HG02943 (cell line): Measurements from ENCODE around the gene ADGRD1.

Source experiments
- ATAC-seq: cut with Tn5 transposase; IDR thresholded peaks from one replicate; pipeline ENCODE4 v1.9.1; 2021; ENCODE audit warnings: mild to moderate bottlenecking, low read depth, moderate library complexity; ENCODE audit not compliant: unreplicated experiment

ADGRD1 gene

GRCh38 chr12:131050463-131051154 is 96.9 kb downstream of the ADGRD1 start:
- ATAC-seq: no peak

DNA sequence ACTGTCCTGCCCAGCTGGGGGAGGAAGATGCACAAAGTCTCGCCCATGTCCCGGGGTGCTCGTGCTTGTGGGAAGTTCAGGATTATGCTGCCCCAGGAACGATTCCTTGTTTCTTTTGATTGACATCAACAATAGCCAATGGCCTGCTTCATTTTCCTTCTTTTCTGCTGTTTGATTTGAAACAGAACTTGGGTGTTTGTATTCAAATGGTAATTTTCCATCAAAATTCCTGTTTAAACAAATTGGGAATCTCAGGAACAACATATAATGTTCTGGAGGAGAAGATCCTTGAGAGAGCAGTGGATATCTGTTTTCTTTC is 97.4 kb downstream of the ADGRD1 start:
- no peak for ATAC-seq

GRCh38 chr12:131052063-131052781 is 98.5 kb downstream of the ADGRD1 start:
- no peak for ATAC-seq

DNA sequence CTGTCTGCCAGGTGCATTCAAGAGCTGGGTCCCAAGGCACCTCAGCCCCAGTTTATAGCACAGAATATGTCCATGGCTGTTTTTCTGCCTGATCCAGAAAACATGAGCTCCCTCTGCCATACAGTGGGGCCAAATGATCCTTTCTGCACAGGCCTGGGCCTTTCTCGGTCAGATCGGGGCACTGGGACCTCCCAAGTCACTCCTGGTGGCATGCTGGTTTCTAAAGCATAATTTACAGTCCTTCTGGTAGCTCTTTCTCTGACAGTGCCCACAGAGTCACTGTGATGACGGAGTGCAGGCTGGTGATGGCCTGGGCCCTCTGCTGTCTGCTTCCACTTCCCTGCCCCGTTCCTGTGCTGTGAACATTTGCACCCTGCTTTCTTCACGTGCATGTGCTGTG is 99.2 kb downstream of the ADGRD1 start:
- ATAC-seq: no peak

GRCh38 chr12:131053567-131053966 is 99.9 kb downstream of the ADGRD1 start:
- no peak for ATAC-seq

GRCh38 chr12:131054345-131055092 is 100.8 kb downstream of the ADGRD1 start:
- ATAC-seq: no peak

DNA sequence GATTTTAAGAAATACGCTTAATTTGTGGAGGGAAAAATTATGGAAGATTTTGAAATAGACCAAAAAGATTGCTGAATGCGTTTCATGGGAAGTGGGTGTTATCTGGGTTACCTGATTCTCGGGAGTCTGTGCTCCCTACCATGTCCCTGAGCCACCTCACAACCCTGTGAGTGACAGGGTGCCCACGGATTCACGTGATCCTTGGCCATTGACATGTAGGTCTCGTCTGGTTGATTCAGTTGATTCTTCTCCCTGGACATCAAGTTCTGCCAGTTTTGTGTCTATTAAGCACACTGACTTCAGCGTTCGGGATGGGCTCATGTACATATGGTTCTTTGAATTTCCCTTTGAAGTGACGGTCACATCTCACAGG is 101.4 kb downstream of the ADGRD1 start:
- no peak for ATAC-seq

DNA sequence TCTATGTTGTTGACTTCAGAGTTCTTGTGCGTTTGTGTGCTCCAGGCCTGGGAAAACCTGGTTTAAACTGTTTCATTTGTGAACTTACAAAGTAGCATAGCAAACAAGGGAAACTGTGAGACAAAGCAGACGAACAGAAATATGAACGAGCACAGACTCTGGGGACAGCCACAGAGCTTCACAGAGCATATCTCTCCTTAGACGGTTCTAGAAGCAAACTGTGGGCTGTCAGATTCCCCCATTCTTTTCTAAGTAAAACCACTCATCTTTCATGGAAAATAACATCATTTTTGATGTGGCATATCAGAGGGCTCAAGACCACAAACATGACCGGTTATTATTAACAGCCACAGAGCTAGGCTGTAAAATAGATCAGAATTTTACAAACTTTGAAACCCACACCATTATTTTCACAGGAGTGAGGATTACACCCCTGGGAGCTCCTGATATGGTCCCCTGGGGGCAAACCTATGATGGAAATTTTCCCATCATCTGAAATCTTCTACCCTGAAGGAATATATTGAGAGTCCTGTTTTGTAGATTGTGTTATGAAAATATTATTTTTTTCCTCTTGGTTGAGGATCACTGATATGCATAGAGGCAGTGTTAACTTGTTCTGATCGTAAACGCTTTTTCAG is 102.0 kb downstream of the ADGRD1 start:
- ATAC-seq: no peak

- ATAC-seq: no peak
Observed at GRCh38 chr12:131056626-131057025, 102.9 kb downstream of the ADGRD1 start.

DNA sequence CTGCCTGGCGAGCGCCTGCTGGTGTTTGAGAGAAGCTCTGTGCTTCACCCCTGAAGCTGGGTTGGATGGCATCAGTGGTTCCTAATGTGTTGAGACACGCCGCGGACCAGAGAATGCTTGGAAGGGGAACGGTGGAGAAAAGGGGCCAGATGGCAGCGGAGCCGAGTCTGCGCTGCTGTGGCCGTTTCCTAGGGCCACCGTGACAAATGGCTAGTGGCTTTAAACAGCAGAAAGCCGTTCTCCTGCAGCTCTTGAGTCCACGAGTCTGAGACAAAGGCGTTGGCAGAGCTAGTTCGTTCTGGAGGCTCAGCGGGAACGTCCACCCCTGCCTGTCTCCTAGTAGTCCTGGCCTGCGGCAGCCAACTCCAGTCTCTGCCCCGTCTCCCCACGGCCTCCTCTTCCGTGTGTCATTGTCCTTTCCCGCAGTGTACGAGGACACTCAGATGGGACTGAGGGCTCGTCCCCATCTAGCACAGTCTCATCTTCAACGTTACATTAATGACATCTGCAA is 103.6 kb downstream of the ADGRD1 start:
- ATAC-seq: no peak

DNA sequence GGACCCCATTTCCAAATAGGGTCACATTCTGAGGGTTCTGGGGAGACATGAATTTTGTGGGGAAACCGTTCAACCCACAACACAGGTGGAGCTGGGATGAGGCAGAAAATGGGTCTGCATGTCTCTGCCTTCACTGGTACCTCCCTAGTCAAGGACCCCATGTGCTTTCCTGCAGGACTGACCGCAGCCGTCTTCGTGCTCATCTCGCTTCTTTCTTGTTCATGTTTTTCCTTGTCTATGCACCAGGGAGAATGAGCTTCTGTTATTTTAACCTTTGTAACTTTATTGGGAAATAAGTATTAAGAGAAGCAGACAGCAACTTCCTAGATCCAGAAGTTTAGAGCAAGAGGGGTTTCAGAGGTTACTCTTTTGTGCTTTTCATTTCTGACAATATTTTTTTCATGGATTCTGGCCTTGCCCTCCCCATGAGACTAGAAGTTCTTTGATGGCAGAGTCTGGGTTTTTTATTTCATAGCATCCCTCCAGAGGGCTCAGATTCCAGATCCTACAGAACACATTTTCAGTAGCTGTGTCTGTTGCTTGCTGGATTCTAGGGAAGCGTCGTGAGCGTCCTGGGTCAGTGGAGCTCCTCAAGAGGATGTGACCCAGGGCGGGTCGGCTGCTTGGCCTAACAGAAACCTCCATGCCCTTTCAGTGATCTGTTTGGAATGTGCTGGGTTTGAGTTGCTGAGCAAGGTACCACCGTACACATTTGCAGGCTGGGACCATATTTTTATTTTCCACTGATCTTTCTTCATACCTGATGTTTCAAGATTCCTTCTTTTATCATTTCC is 104.2 kb downstream of the ADGRD1 start:
- ATAC-seq: no peak

DNA sequence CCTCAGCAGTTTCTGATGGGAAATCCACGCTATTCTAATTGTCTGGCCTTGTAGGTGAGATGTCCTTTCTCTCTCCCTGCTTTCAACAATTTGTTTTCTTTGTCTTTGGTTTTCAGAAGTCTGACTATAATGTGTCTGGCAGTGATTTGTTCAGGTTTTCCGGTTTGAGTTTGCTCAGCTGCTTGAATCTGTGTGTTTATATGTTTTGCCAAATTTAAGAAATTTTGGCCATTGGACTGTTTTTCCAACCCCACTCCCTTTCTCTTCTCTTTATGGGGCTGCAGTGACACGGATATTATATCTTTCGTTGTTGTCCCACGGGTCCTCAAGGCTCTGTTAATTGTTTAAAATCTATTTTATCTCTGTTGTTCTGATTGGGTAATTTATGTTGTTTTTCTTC is 105.0 kb downstream of the ADGRD1 start:
- ATAC-seq: no peak

- ATAC-seq: no peak
Observed at GRCh38 chr12:131060011-131060703, 106.5 kb downstream of the ADGRD1 start.

DNA sequence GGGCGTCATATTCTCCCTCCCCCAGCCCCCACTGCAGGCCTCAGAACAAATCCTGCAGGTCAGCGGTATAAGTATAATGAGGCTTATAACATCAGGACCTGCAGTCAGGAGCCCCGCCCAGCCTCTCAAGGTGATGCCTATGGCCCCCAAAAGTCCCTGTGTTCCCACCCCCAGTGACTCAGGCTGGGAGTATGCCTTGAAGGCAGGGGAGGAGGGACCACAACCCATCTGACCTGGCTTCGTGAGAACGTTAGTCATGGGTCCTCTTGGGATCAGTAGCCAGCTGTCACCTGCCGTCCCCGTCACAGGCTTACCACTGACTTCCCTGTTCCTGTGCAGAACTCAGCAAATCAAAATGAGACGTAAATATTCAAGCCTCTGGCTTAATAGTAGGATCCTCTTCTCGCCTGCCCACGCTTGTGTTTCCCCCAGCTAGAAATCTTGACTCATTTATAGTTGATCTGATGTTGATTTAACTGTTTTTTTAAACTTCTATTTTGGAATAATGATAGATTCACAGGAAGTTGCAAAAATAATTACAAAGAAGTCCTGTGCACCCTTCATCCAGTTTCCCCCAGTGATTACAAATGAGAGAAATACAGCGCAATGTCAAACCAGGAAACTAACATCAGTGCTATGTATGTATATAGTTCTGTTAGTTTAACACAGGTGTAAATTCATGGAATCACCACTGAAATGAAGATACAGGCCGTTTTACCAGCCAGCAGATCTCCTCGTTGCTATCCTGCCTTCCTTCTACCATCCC is 107.5 kb downstream of the ADGRD1 start:
- no peak for ATAC-seq

- ATAC-seq: no peak
Observed at GRCh38 chr12:131063413-131063812, 109.7 kb downstream of the ADGRD1 start.

DNA sequence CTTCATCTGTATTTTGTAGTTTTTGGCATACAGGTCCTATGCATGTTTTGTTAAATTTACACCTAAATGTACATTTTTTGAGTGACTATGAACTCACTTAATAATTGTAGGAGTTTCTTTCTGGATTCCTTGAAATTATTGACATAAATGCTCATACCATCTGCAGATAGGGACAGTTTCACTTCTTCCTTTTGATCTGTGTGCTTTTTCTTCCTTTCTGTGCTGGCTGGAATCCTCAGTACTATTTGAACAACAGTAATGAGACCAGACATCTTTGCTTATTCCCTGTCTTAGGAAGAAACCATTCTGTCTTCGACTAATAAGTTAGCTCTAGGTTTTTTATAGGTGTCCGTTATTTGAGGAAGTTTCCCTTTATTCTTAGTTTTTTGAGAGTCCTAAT is 110.3 kb downstream of the ADGRD1 start:
- ATAC-seq: no peak

GRCh38 chr12:131065279-131065678 is 111.6 kb downstream of the ADGRD1 start:
- ATAC-seq: no peak

DNA sequence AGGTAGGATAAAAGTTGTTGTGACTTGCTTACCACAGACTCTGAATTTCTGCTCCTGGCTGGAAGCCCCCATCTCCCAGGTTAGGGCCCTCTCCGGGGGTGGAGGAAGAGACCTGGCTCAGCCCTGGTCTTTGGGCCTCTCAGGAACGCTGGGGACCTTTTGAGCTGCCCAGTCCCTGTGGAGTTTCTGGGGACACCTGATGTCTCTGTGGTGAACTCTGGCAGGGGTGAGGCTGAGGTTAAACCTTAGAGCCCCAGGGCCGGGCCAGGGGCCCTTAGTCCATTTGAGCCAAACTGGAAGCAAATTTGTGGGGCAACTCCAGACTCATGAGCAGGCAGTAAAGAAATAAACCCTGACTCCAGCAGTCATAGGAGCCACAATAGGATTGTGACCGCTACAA is 112.1 kb downstream of the ADGRD1 start:
- ATAC-seq: no peak
